Gastroesophageal sphincter (tissue), 4 donors: ENCODE data around the gene PAX5. TPM values are rescaled to one million over a fixed set of nuclear protein-coding genes. Genes with fewer than 3 reads are reported as not detected.

Experiments
- ATAC-seq: fragments of 150-250 bp; one replicate; pipeline ENCODE4 v1.9.1; 2016; ENCODE audit warnings: mild to moderate bottlenecking, moderate library complexity
- H3K27ac ChIP-seq, 4 donors: fragments of 200-600 bp; sonication (generic) in 3 of 4; 1 replicate in 3 of 4; 2 replicates in 1 of 4; pipeline ENCODE4 v1.5.1; 2016 to 2019
- H3K27me3 ChIP-seq: fragments of 200-600 bp; sonication (generic); one replicate; pipeline ENCODE4 v1.5.1; 2019
- H3K36me3 ChIP-seq, 2 donors: fragments of 200-600 bp; sonication (generic); one replicate each; pipeline ENCODE4 v1.5.1; 2019; ENCODE audit warnings: control low read depth in 1 of 2
- H3K4me1 ChIP-seq, 3 donors: fragments of 200-600 bp; sonication (generic); 1 replicate in 2 of 3; 2 replicates in 1 of 3; pipeline ENCODE4 v1.5.1; 2016 to 2019; ENCODE audit warnings: control low read depth in 2 of 3
- H3K4me3 ChIP-seq, 2 donors: fragments of 200-600 bp; sonication (generic); one replicate each; pipeline ENCODE4 v1.5.1; 2019; ENCODE audit warnings: mild to moderate bottlenecking in 1 of 2, moderate library complexity in 1 of 2
- H3K9me3 ChIP-seq, 3 donors: fragments of 200-600 bp; sonication (generic); one replicate each; pipeline ENCODE4 v1.5.1; 2017 to 2019; ENCODE audit warnings: control low read depth in 2 of 3
- EP300 ChIP-seq: sonication (generic); formaldehyde crosslinking; IDR thresholded peaks from one replicate; pipeline ENCODE4 v1.6.1; 2017; ENCODE audit warnings: antibody characterized with exemption, mild to moderate bottlenecking
- POLR2A ChIP-seq, 2 donors: fragments of 450-650 bp; IDR thresholded peaks; one replicate each; pipeline ENCODE4 v1.6.1; 2017; ENCODE audit warnings: antibody characterized with exemption in 2 of 2, mild to moderate bottlenecking in 2 of 2, moderate library complexity in 1 of 2
- POLR2AphosphoS5 ChIP-seq: sonication (generic); formaldehyde crosslinking; IDR thresholded peaks from one replicate; pipeline ENCODE4 v1.6.1; 2017; ENCODE audit warnings: antibody characterized with exemption
- WGBS, 2 donors: methylation state at CpG; one replicate each; pipeline ENCODE4 v1.1.5; 2018; ENCODE audit warnings: low coverage in 1 of 2; 5-methylcytosine and 5-hydroxymethylcytosine counted together
- total RNA-seq, 4 donors: library from RNA; depleted of rRNA; stranded (reverse); fragments of >200 nt; gene quantifications; one replicate each; pipeline ENCODE4 v1.1.0, GENCODE V29; 2016
- TF ChIP-seq, protein P1 (sequence below), 4 experiments: fragments of 200-600 bp in 2 of 4; fragments of 450-650 bp in 2 of 4; sonication (generic) in 1 of 4; IDR thresholded peaks; one replicate each; pipeline ENCODE4 v1.5.1; 2017 to 2019; ENCODE audit warnings: antibody characterized with exemption in 4 of 4, mild to moderate bottlenecking in 2 of 4, moderate library complexity in 2 of 4

Gene PAX5
- total RNA-seq, 4 donors from 2014 or later: under 0.01 TPM; not detected in 3

GRCh38 chr9:36822201-36822600, 211.9 kb downstream of the PAX5 start:
- peaks cover 0 to 17% (median 0%) of the 10 kb centered on the region in 3 donors for H3K4me1 ChIP-seq
- peaks cover 12% of the 10 kb centered on the region for H3K27me3 ChIP-seq
- WGBS, 2 donors: 52 to 86% methylated on average over 1 to 6 of the region's 6 CpGs
- H3K36me3 ChIP-seq: no peaks in the 10 kb centered on the region
- TF ChIP-seq POLR2AphosphoS5: no peak
- TF ChIP-seq POLR2A (IDR thresholded peaks at IDR 0.05): no peak
- no peak for TF ChIP-seq EP300
- no peak overlapping the region for H3K27ac ChIP-seq
- no peak for ATAC-seq
- H3K4me3 ChIP-seq: no peak overlapping the region
- H3K9me3 ChIP-seq: no peaks in the 10 kb centered on the region

DNA sequence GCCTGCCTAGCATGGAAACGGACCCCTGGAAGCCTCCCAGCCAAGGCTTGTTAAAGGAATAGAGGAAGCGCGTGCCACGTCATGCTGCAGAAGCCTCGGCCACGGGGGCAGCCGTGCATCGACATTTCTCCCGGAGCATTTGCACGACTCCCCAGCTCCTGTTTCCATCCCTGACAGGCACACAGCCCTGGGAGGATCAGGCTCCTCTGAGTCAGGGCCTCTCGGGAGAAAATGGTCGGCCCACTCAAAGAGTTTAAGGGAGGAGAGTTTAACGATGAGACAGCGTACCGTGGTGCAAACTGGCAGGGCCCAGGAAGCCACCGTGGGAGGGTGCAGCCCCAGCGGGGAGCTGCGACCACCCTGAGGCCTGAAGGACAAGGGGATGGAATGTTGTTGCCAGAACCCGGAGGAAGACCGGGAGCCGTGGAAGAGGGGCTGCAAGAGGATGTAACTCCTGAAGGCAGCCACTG, 213.6 kb downstream of the PAX5 start:
- Histone ChIP-seq H3K4me3 (no peak overlapping the region), H3K36me3 (no peaks in the 10 kb centered on the region), H3K9me3 (no peaks in the 10 kb centered on the region), H3K27ac (no peak overlapping the region), H3K27me3 (peaks cover 16% of the 10 kb centered on the region), H3K4me1 (peaks cover 0 to 17% (median 0%) of the 10 kb centered on the region in 3 donors)
- no peak for TF ChIP-seq POLR2A (IDR thresholded peaks at IDR 0.05)
- TF ChIP-seq, protein P1, sequence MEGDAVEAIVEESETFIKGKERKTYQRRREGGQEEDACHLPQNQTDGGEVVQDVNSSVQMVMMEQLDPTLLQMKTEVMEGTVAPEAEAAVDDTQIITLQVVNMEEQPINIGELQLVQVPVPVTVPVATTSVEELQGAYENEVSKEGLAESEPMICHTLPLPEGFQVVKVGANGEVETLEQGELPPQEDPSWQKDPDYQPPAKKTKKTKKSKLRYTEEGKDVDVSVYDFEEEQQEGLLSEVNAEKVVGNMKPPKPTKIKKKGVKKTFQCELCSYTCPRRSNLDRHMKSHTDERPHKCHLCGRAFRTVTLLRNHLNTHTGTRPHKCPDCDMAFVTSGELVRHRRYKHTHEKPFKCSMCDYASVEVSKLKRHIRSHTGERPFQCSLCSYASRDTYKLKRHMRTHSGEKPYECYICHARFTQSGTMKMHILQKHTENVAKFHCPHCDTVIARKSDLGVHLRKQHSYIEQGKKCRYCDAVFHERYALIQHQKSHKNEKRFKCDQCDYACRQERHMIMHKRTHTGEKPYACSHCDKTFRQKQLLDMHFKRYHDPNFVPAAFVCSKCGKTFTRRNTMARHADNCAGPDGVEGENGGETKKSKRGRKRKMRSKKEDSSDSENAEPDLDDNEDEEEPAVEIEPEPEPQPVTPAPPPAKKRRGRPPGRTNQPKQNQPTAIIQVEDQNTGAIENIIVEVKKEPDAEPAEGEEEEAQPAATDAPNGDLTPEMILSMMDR (IDR thresholded peaks at IDR 0.05): no peak
- no peak for TF ChIP-seq POLR2AphosphoS5
- TF ChIP-seq EP300: no peak
- WGBS, 2 donors: 60 to 84% methylated on average over 2 to 4 of the region's 21 CpGs
- no peak for ATAC-seq

- peak; percentile 52 for ATAC-seq
- TF ChIP-seq EP300 (no peak), POLR2AphosphoS5 (no peak), POLR2A (IDR thresholded peaks at IDR 0.05) (no peak)
- TF ChIP-seq, protein P1 (IDR thresholded peaks at IDR 0.05): no peak
- H3K27me3 ChIP-seq: peaks cover 26% of the 10 kb centered on the region
- no peaks in the 10 kb centered on the region for H3K9me3 ChIP-seq
- H3K4me1 ChIP-seq: peaks cover 0 to 17% (median 0%) of the 10 kb centered on the region in 3 donors
- no peaks in the 10 kb centered on the region for H3K36me3 ChIP-seq
- 33 to 76% methylated on average over 3 to 14 of the region's 35 CpGs for WGBS, 2 donors
- H3K27ac ChIP-seq: peak overlapping the region in 1 of 4 donors; percentile 42
- peak overlapping the region; percentile 9 to 45 for H3K4me3 ChIP-seq
Observed at GRCh38 chr9:36818965-36819870, 214.8 kb downstream of the PAX5 start.

DNA sequence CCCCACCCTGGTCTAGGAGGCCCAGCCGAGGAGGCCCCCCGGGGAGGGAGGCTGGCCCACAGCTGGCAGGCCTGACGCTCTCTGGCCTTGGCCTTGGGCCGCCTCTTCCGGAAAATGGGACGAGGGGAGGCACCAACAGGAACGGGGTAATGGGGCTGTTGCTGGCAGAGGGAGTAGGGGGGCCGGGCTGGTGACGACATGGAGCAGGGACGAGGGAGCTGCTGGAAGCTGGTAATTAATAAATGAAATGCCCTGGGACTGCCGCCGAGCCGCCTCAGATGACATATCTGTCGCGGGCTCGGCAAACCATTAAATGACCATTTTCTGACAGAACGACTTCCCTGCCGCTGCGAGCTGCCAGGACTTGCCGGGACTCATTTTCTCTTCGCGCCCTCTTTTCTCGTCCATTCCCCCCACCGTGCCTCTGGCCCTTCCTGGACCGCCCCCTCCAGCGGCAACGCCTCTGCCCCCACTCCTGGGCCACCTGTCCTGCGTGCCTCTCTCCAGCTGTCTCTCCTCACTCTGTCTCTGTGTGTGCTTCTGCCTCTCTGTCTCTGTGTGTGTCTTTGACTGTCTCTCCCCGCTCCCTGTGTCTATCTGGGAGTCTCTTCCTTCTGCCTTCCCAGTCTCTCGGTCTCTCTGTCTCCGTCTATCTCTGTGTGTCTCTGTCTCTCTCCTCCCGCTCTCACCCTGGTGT, 215.7 kb downstream of the PAX5 start:
- H3K36me3 ChIP-seq: no peaks in the 10 kb centered on the region
- peak overlapping the region in 1 of 4 donors; percentile 42 for H3K27ac ChIP-seq
- peak; percentile 52 for ATAC-seq
- peaks cover 0 to 17% (median 0%) of the 10 kb centered on the region in 3 donors for H3K4me1 ChIP-seq
- 3 to 4% methylated on average over 22 to 23 of the region's 32 CpGs for WGBS, 2 donors
- H3K9me3 ChIP-seq: no peaks in the 10 kb centered on the region
- TF ChIP-seq POLR2A (IDR thresholded peaks at IDR 0.05) (no peak), EP300 (no peak), POLR2AphosphoS5 (no peak)
- TF ChIP-seq, protein P1 (IDR thresholded peaks at IDR 0.05): no peak
- H3K27me3 ChIP-seq: peaks cover 30% of the 10 kb centered on the region
- peak overlapping the region; percentile 9 to 45 for H3K4me3 ChIP-seq

GRCh38 chr9:36817160-36817834, 216.8 kb downstream of the PAX5 start:
- H3K9me3 ChIP-seq: no peaks in the 10 kb centered on the region
- H3K27me3 ChIP-seq: peaks cover 33% of the 10 kb centered on the region
- peaks cover 0 to 17% (median 0%) of the 10 kb centered on the region in 3 donors for H3K4me1 ChIP-seq
- no peak for ATAC-seq
- WGBS, 2 donors: 73 to 92% methylated on average over 2 of the region's 4 CpGs
- TF ChIP-seq, protein P1 (IDR thresholded peaks at IDR 0.05): no peak
- TF ChIP-seq EP300: no peak
- no peak for TF ChIP-seq POLR2A (IDR thresholded peaks at IDR 0.05)
- TF ChIP-seq POLR2AphosphoS5: no peak
- H3K4me3 ChIP-seq: no peak overlapping the region
- no peaks in the 10 kb centered on the region for H3K36me3 ChIP-seq
- H3K27ac ChIP-seq: no peak overlapping the region
